ENCODE measurements around the gene ADGRB3. TPM values are rescaled to one million over a fixed set of nuclear protein-coding genes. Genes with fewer than 3 reads are reported as not detected.

ADGRB3 gene
- total and polyA plus RNA-seq, 4 donors: 0.47 to 24.6 (median 1.9) TPM

GRCh38 chr6:69012211-69012610 lies 377.1 kb downstream of the ADGRB3 start:
- H3K4me3 ChIP-seq: no peak overlapping the region
- H3K4me1 ChIP-seq (ENCODE audit: control insufficient read depth in 5 of 5, insufficient read depth in 5 of 5, low read length in 5 of 5): no peaks in the 10 kb centered on the region
- ATAC-seq (ENCODE audit: insufficient read depth, low FRiP score) (no peak), DNase-seq (no peak)
- no peak for TF ChIP-seq CTCF (IDR thresholded peaks at IDR 0.05; ENCODE audit: control extremely low read depth, extremely low read depth)
- no peak overlapping the region for H3K9ac ChIP-seq (ENCODE audit: insufficient read depth in 1 of 2, low read length in 2 of 2)
- no peak overlapping the region for H3K27ac ChIP-seq (ENCODE audit: low read depth in 1 of 2, low read length in 1 of 2)
- no peaks in the 10 kb centered on the region for H3K9me3 ChIP-seq (ENCODE audit: control insufficient read depth in 4 of 4, insufficient read depth in 3 of 4, low read length in 3 of 4)
- no peaks in the 10 kb centered on the region for H3K27me3 ChIP-seq (ENCODE audit: control insufficient read depth in 3 of 3, insufficient read depth in 3 of 3, low read length in 2 of 3)
- 67 to 73% methylated on average over 2 of the region's 2 CpGs for WGBS, 2 donors
- peaks cover 0 to 7% (median 2%) of the 10 kb centered on the region in 4 donors for H3K36me3 ChIP-seq (ENCODE audit: control insufficient read depth in 4 of 4, insufficient read depth in 4 of 4, low read length in 4 of 4)

GRCh38 chr6:69012876-69013275 lies 377.8 kb downstream of the ADGRB3 start:
- H3K4me3 ChIP-seq: no peak overlapping the region
- WGBS, 2 donors: 61 to 75% methylated on average over 4 of the region's 4 CpGs
- no peak overlapping the region for H3K27ac ChIP-seq (ENCODE audit: low read depth in 1 of 2, low read length in 1 of 2)
- DNase-seq (no peak), ATAC-seq (ENCODE audit: insufficient read depth, low FRiP score) (no peak)
- no peak for TF ChIP-seq CTCF (IDR thresholded peaks at IDR 0.05; ENCODE audit: control extremely low read depth, extremely low read depth)
- no peaks in the 10 kb centered on the region for H3K4me1 ChIP-seq (ENCODE audit: control insufficient read depth in 5 of 5, insufficient read depth in 5 of 5, low read length in 5 of 5)
- H3K9ac ChIP-seq (ENCODE audit: insufficient read depth in 1 of 2, low read length in 2 of 2): no peak overlapping the region
- H3K36me3 ChIP-seq (ENCODE audit: control insufficient read depth in 4 of 4, insufficient read depth in 4 of 4, low read length in 4 of 4): peaks cover 0 to 7% (median 2%) of the 10 kb centered on the region in 4 donors
- no peaks in the 10 kb centered on the region for H3K27me3 ChIP-seq (ENCODE audit: control insufficient read depth in 3 of 3, insufficient read depth in 3 of 3, low read length in 2 of 3)
- no peaks in the 10 kb centered on the region for H3K9me3 ChIP-seq (ENCODE audit: control insufficient read depth in 4 of 4, insufficient read depth in 3 of 4, low read length in 3 of 4)

- H3K36me3 ChIP-seq (ENCODE audit: control insufficient read depth in 4 of 4, insufficient read depth in 4 of 4, low read length in 4 of 4): peaks cover 0 to 2% (median 0%) of the 10 kb centered on the region in 4 donors
- H3K27ac ChIP-seq (ENCODE audit: low read depth in 1 of 2, low read length in 1 of 2): no peak overlapping the region
- no peak overlapping the region for H3K9ac ChIP-seq (ENCODE audit: insufficient read depth in 1 of 2, low read length in 2 of 2)
- H3K27me3 ChIP-seq (ENCODE audit: control insufficient read depth in 3 of 3, insufficient read depth in 3 of 3, low read length in 2 of 3): no peaks in the 10 kb centered on the region
- no peak overlapping the region for H3K4me3 ChIP-seq
- H3K9me3 ChIP-seq (ENCODE audit: control insufficient read depth in 4 of 4, insufficient read depth in 3 of 4, low read length in 3 of 4): no peaks in the 10 kb centered on the region
- DNase-seq: no peak
- H3K4me1 ChIP-seq (ENCODE audit: control insufficient read depth in 5 of 5, insufficient read depth in 5 of 5, low read length in 5 of 5): no peaks in the 10 kb centered on the region
- no peak for TF ChIP-seq CTCF (IDR thresholded peaks at IDR 0.05; ENCODE audit: control extremely low read depth, extremely low read depth)
- WGBS, 2 donors: 79 to 84% methylated on average over 1 of the region's 1 CpG
- ATAC-seq (ENCODE audit: insufficient read depth, low FRiP score): no peak
These were observed 383.8 kb downstream of the ADGRB3 start for GRCh38 chr6:69018906-69019305.

- H3K36me3 ChIP-seq (ENCODE audit: control insufficient read depth in 4 of 4, insufficient read depth in 4 of 4, low read length in 4 of 4): peaks cover 0 to 2% (median 0%) of the 10 kb centered on the region in 4 donors
- H3K4me3 ChIP-seq: no peak overlapping the region
- no peak for TF ChIP-seq CTCF (IDR thresholded peaks at IDR 0.05; ENCODE audit: control extremely low read depth, extremely low read depth)
- no peak overlapping the region for H3K9ac ChIP-seq (ENCODE audit: insufficient read depth in 1 of 2, low read length in 2 of 2)
- H3K9me3 ChIP-seq (ENCODE audit: control insufficient read depth in 4 of 4, insufficient read depth in 3 of 4, low read length in 3 of 4): no peaks in the 10 kb centered on the region
- DNase-seq (no peak), ATAC-seq (ENCODE audit: insufficient read depth, low FRiP score) (no peak)
- H3K27me3 ChIP-seq (ENCODE audit: control insufficient read depth in 3 of 3, insufficient read depth in 3 of 3, low read length in 2 of 3): no peaks in the 10 kb centered on the region
- H3K4me1 ChIP-seq (ENCODE audit: control insufficient read depth in 5 of 5, insufficient read depth in 5 of 5, low read length in 5 of 5): no peaks in the 10 kb centered on the region
- H3K27ac ChIP-seq (ENCODE audit: low read depth in 1 of 2, low read length in 1 of 2): no peak overlapping the region
- 75 to 76% methylated on average over 4 of the region's 4 CpGs for WGBS, 2 donors
These were observed 384.8 kb downstream of the ADGRB3 start for GRCh38 chr6:69019832-69020231.
